ENCODE data around the gene MX2. TPM values are rescaled to one million over a fixed set of nuclear protein-coding genes. Genes with fewer than 3 reads are reported as not detected.

Gene MX2
- total and polyA plus RNA-seq, 2 of the 8 experiments (the other 6 are each of a cell fraction or from before 2014, with no cell fraction given) = 3.1 to 8.9 TPM

- no peak overlapping the region for H2BK120ac ChIP-seq (replicated peaks; ENCODE audit: low read depth, low read length)
- H4K5ac ChIP-seq (ENCODE audit: insufficient read length, low read depth, low read length) = no peak overlapping the region
- H2BK12ac ChIP-seq (ENCODE audit: low read depth, low read length) = no peak overlapping the region
- H3K4me3 ChIP-seq (ENCODE audit: extremely low read depth in 1 of 4, insufficient read depth in 2 of 4, low read depth in 3 of 4, low read length in 4 of 4) = no peak overlapping the region
- no peaks in the 10 kb centered on the region for H3K79me2 ChIP-seq (ENCODE audit: control insufficient read depth in 1 of 2, insufficient read depth in 2 of 2, low read length in 2 of 2)
- H3K4me2 ChIP-seq (ENCODE audit: insufficient read depth in 1 of 2, low read depth in 2 of 2, low read length in 2 of 2) = no peak overlapping the region
- H4K8ac ChIP-seq (ENCODE audit: extremely low read depth, insufficient read depth, low read length) = no peak overlapping the region
- H3K27ac ChIP-seq (ENCODE audit: low read depth, low read length) = no peak overlapping the region
- H2AFZ ChIP-seq (ENCODE audit: low read length) = no peak overlapping the region
- POLR2A ChIA-PET (ENCODE audit: partially characterized antibody) = no interaction called here
- 74% methylated on average over 4 of the region's 7 CpGs; no CpG with 5 or more reads in 1 of the 2 experiments for WGBS, 2 experiments (ENCODE audit: extremely low coverage in 1 of 2, insufficient coverage in 1 of 2, insufficient read length in 1 of 2, insufficient replicate concordance in 2 of 2, low coverage in 1 of 2, low lambda C conversion rate in 2 of 2, missing lambda C conversion rate in 1 of 2)
- peaks cover 9% of the 10 kb centered on the region; the same call in 1 of the 2 replicates for H3K23me2 ChIP-seq (ENCODE audit: low read depth, low read length)
- H3K9me3 ChIP-seq (ENCODE audit: insufficient read depth in 2 of 2, low read depth in 1 of 2, low read length in 1 of 2) = no peaks in the 10 kb centered on the region
- H3K14ac ChIP-seq (ENCODE audit: insufficient read length) = no peak overlapping the region
- no peak overlapping the region for H2AK5ac ChIP-seq (ENCODE audit: low read depth, low read length)
- peaks cover 0 to 16% (median 10%) of the 10 kb centered on the region in 4 experiments; a peak in 6 of 7 replicates for H3K27me3 ChIP-seq (replicated peaks in 1 of 4; ENCODE audit: control insufficient read depth in 3 of 4, extremely low read depth in 1 of 4, insufficient read depth in 3 of 4, low read length in 3 of 4)
- no peak for DNase-seq (ENCODE audit: low read depth in 1 of 2, low spot score in 2 of 2)
- no peak overlapping the region for H2BK5ac ChIP-seq (ENCODE audit: low read depth, low read length)
- no peaks in the 10 kb centered on the region for H3K36me3 ChIP-seq (ENCODE audit: control insufficient read depth in 2 of 4, insufficient read depth in 4 of 4, low read length in 3 of 4)
- no peak for TF ChIP-seq EGR1 (IDR thresholded peaks at IDR 0.05; ENCODE audit: borderline replicate concordance, low read depth, low read length)
- TF ChIP-seq TCF12 (IDR thresholded peaks at IDR 0.05; ENCODE audit: low read depth, low read length) = no peak
- no peak for TF ChIP-seq PHF8 (conservative IDR thresholded peaks at IDR 0.05; ENCODE audit: low read depth, low read length)
- H2BK15ac ChIP-seq (ENCODE audit: low read length) = no peak overlapping the region
- no peaks in the 10 kb centered on the region for H4K20me1 ChIP-seq (replicated peaks in 1 of 2; ENCODE audit: control insufficient read depth in 1 of 2, insufficient read depth in 2 of 2, low read length in 2 of 2)
- FAIRE-seq = no peak
- no peak overlapping the region for H3K56ac ChIP-seq (replicated peaks; ENCODE audit: insufficient read length, low read depth, low read length)
- no peak overlapping the region for H4K91ac ChIP-seq (replicated peaks; ENCODE audit: insufficient read length, low read length)
- no peak overlapping the region for H2BK20ac ChIP-seq (ENCODE audit: low read length)
- H3K4ac ChIP-seq (replicated peaks; ENCODE audit: insufficient read length, low read depth, low read length) = no peak overlapping the region
- H3K9ac ChIP-seq (replicated peaks in 1 of 4; ENCODE audit: extremely low read depth in 1 of 4, low read depth in 3 of 4, low read length in 3 of 4) = no peak overlapping the region
- no peak overlapping the region for H3K23ac ChIP-seq (ENCODE audit: insufficient read length)
- peaks cover 0 to 8% (median 2%) of the 10 kb centered on the region in 4 experiments; a peak in 5 of 7 replicates for H3K4me1 ChIP-seq (replicated peaks in 1 of 4; ENCODE audit: control insufficient read depth in 3 of 4, insufficient read depth in 4 of 4, low read length in 3 of 4)
- H3K18ac ChIP-seq (ENCODE audit: extremely low read depth, low read length) = no peak overlapping the region
- H3K79me1 ChIP-seq (ENCODE audit: low read depth, low read length) = no peaks in the 10 kb centered on the region
- CTCF ChIA-PET (ENCODE audit: partially characterized antibody) = interaction anchor here (0.6 to 3.8 kb wide), 6 partner anchors 9 to 1327 kb away, joined by 3 to 23 read pairs (median 4); no protein-coding TSS in a partner anchor
Observed at GRCh38 chr21:41319273-41319672, 42.6 kb upstream of the MX2 start.
